NCI-H446 (cell line): Measurements from ENCODE around the gene SPOCK2.

Source experiments
- DNase-seq, 2 experiments: peaks; one replicate each; lab custom pipeline; 2025; lab: John Stamatoyannopoulos, UW

SPOCK2 gene

DNA sequence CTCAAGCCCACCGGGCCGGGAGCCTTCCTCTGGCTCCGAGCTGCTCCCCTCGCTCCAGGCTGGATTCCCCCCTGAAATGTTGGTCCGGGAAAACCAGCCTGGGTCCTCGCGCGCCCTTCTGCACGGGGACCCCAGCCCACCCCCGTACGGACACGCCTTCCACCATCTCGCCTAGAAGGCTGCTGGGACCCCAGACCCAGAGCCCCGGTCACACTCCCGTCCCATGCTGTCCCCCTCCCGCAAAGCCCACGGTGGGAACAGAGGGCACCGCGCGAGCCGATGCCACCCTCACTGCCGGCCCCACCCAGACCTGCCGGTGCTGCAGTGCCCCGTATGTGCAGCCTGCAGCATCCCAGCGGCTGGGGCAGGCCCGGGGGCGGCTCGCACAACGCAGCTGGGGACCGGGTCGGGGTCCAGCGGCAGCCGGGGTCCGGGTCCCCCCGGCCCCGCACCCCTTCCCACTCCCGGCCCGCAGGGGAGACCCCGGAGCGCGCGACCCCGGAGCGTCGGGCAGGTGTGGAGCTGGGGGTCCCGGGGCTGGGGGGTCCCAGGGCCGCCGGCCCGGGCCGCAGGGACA, 871 bp downstream of the SPOCK2 start:
- no peak for DNase-seq

GRCh38 chr10:72086466-72087391, 1.6 kb downstream of the SPOCK2 start:
- DNase-seq = no peak

DNA sequence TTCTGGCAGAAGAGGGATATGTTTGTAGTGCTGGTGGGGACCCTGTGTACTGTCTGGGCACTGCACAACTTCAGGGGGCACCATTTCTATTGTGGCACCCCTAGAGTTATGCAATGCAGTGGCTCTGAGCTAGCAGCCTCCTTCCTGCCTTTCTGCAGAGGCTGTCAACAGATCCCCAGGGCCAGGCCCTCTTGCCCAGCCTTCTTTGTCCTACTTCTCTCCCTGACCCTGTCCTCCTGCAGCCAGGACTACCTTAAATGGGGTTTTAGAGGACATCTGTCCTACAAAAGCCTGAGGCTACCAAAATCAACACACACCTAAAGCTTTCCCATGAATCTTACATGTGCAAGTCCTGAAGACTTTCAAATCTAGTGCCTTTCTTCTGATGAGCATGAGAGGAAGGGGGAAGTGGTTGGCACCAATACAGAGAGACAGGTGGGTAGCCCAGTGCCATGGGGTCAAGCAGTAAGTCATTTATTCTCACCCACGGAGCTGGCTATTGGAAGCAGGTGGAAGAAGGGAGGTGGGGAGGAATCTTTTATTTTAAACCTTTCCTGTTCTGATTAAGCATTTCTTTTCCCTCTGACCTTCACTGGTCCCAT, 2.4 kb downstream of the SPOCK2 start:
- DNase-seq = no peak

GRCh38 chr10:72085166-72085565, 3.2 kb downstream of the SPOCK2 start:
- DNase-seq = no peak

DNA sequence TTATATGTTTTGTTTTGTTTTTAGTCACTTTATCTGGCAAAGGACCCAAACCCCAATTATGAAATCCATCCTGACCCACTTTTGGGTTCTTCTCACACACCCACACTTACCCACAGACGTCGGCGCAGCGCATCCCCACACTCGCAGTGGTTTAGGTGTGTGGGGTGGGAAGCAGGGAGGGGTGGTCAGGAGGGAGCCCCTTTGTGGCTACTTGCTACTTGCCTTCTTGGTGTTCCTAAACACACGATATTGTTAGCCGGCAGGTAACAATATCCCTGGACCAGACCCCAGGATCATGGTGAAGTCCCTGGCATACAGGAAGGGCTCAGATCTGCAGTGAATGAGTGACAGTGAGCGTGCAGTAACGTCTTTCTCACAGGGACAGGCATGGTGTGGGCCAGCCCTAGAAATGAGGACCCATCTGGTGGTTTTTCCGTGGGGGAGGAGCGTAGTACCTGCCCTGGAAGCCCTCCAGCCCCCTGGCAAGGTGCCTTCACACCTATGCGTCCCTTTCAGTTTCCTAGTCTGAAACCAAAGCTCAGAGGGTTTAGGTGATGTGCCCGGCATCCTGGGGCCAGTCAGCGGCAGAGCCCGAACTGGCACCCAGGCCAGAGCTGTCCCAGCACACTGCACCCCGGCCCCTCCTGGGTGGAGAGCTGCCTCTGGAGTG, 4.4 kb downstream of the SPOCK2 start:
- DNase-seq = no peak

- no peak for DNase-seq
Observed at GRCh38 chr10:72082856-72083789, 5.2 kb downstream of the SPOCK2 start.

- DNase-seq = no peak
Observed at GRCh38 chr10:72081772-72082590, 6.4 kb downstream of the SPOCK2 start.

GRCh38 chr10:72081210-72081609, 7.1 kb downstream of the SPOCK2 start:
- no peak for DNase-seq

DNA sequence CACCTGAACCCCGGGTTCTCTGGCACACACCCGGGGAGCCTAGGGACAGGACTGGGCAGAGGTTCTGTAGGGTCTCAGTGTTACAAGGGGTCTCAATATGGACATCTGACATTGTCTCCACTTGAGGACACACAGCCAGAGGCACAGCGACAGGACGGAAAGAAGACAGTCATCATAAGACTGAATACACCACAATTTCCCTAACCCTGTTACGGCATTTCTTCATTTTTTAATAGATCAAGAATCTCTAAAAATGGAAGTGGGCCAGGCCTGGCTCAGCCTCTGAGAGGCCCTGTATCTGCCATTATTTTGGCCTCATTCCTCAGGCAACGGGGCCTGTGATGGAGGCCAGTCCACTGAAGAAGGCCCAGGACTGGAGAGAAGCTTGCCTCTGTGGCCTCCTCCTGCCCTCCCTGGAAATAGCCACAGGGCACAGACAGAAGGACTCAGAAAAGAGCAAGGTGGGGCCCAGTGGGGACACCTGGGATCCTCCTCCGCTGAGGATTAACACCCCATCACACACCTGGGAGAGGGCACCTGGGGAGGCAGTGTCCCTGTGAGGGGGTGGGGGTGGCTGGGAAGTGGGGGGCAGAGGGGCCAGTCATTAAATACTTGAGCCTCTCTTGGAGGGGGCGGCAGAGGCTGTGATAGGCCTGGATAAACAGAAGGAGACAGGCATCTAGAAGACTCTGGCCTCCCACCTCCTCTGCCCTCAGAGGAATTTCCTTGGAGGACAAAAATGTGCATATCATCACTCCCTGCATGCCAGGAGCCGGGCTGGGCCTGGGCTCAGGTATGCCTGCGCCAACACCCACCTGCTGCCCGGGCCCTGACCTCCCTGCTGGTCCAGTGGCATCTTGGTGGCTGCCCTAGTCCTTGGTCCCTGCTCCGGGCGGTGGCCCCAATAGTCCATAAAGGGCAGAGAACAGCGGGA, 8.0 kb downstream of the SPOCK2 start:
- no peak for DNase-seq

- no peak for DNase-seq
Observed at GRCh38 chr10:72079356-72079755, 9.0 kb downstream of the SPOCK2 start.

DNA sequence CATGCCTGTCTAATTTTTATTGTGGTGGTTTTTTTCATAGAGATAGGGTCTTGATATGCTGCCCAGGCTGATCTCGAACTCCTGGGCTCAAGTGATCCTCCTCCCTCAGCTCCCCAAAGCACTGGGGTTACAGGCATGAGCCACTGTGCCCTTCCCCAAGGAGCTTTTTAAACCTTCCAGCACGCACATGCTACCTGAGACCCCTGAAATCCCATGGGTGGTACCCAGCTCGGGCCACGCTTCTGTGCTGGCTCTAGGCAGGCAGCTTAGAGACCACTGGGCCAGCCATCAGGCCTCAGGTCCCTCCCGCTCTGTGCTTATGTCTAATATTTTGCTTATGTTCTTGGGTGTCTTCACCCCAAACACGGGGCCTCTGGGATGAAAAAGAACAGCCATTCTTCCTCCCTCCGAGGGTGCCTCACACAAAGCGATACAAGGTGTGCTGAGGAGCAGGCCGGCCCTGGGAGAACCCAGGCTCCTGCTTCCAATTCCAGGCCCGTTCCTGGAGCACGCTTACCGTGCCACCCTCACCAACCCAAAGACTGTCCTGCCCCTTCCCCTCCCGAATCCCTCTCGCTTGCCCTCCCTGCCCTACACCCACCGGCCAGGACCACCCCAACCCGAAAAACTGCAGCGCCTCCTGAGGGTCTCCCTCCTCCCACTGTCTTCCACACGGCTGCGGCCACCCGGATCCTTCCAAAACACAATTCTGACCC, 10.9 kb downstream of the SPOCK2 start:
- DNase-seq = no peak

GRCh38 chr10:72076756-72077155, 11.6 kb downstream of the SPOCK2 start:
- no peak for DNase-seq

- DNase-seq = no peak
Observed at GRCh38 chr10:72075376-72076115, 12.8 kb downstream of the SPOCK2 start.

DNA sequence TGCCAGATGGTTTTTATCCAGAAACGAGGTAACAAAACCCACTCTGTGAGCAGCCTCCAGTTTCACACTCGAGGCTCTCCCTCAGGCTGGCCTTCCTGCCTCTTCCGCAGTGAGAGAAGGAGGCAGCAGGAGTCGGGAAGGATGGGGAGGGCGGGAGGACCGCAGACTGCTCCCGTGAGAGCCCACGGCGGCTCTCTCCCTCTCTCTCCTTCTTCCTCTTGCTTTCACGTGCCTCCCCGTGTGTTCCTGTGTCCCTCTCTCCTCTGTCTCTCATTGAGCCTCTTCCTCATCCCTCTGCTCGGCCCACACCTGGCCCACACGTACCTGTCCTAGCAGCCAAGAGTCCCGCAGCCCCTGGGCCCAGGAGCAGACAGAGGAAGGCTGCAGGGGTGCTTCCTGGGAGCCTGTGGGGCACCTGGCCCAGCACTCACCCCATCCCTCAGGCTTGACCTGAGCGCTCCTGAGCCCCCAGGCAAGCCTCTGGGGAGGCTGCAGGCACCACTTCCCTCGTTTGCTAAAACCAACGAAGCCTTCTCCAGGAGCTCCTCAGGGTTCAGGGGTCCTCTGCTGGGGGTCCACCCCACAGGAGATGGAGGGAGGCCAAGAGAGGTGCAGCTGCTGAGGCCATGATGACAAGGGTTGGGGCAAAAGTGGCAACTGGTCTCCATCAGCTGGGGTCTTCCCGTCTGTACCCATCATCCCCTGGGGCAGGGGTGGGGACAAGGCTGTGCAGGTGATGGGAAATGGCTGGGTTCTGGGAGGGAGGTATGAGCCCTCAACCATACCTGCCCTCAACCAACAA, 13.6 kb downstream of the SPOCK2 start:
- DNase-seq = no peak

DNA sequence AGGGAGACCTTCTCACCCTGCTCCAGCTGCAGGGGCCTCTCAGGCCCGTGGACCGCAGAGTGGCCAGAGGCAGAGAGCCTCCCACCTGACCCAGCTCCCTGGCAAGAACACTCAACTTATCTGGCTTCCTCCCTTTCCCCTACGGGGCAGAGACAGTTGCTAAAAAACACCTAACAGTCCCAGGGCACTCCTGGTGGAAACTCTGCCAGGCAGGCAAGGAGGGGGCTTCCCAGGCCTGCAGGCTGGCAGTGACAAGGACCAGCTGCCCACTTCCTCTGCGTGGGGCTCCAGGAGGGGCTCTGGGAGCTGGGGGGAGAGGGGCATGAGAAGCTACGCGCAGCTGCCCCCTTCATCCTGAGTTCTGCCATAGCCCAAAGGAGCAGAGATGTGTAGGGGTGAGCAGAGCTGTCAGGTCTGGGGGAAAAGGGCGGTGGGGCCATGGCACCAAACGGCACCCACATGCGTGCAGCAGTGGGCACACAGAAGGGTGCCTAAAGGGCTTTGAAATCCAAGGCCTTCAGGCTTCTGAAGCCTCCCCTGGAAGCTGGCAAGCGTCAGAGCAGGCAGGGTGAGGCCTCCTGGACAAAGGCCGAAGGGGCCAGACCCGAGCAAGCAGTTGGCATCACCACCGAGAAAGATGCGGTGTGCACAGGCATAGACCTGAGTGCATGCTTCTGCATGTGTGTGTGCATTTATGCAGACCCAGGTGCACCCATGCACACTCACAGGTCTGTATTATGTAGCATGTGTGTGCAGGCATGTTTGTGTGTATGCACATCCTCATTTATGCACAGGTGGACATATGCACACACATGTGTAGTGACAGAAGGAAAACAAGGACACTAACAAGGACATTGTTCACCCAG, 14.4 kb downstream of the SPOCK2 start:
- DNase-seq = no peak

GRCh38 chr10:72072639-72073038, 15.7 kb downstream of the SPOCK2 start:
- no peak for DNase-seq
